Bronchial epithelial cell (primary cell): ENCODE results near the gene FANCC. TPM values are rescaled to one million over a fixed set of nuclear protein-coding genes. Genes with fewer than 3 reads are reported as not detected.

ENCODE experiments used
- DNase-seq: peaks from one replicate; pipeline ENCODE4 v3.0.0-alpha.2; 2010; ENCODE audit warnings: low read depth
- FAIRE-seq: peaks from 2 replicates; lab custom pipeline; 2011; peaks lifted over from hg19 to GRCh38; lab: Jason Lieb, UNC
- H3K27me3 ChIP-seq: 2 replicates; pipeline ENCODE4 v1.5.1; 2011; ENCODE audit warnings: low read length; ENCODE audit not compliant: control insufficient read depth, insufficient read depth
- H3K36me3 ChIP-seq: 2 replicates; pipeline ENCODE4 v1.5.1; 2011; ENCODE audit warnings: low read length; ENCODE audit not compliant: control insufficient read depth, insufficient read depth
- H3K4me3 ChIP-seq: 2 replicates; pipeline ENCODE4 v1.5.1; 2011; ENCODE audit warnings: mild to moderate bottlenecking, low read depth, low read length, control low read depth
- CTCF ChIP-seq: IDR thresholded peaks from 2 replicates; pipeline ENCODE4 v1.5.1; 2011; ENCODE audit warnings: mild to moderate bottlenecking, moderate library complexity, low read length, control low read depth, inconsistent platforms; ENCODE audit not compliant: insufficient read depth, severe bottlenecking
- total RNA-seq: library from RNA; depleted of rRNA; stranded (reverse); fragments of >200 nt; gene quantifications from 2 replicates; pipeline ENCODE4 v1.2.1, GENCODE V29; 2014

Gene FANCC
- total RNA-seq, 1 donor from 2014 or later: 3.4 TPM

DNA sequence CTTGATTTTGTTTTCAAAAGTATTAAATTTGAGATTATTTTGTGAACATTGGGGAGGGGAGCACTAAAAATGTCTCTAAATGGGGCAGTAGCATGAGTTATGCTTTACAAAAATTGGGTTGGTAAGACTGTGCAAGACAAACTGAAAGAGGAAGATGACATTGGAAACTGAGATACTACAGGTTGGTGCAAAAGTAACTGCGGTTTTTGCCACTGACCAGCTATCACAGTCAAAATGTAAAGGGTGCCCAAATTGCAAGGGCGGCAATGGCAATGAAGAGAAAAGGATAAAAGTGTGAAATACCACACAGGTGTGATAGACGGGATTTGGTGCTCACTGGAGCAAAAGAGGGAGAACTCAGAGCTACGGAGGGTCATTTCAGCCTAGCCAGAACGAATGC, 124.0 kb downstream of the FANCC start:
- FAIRE-seq (no peak), DNase-seq (no peak)
- no peak for TF ChIP-seq CTCF
- Histone ChIP-seq H3K27me3 (no peaks in the 10 kb centered on the region), H3K4me3 (no peak overlapping the region), H3K36me3 (no peaks in the 10 kb centered on the region)

GRCh38 chr9:95193067-95193466, 124.4 kb downstream of the FANCC start:
- TF ChIP-seq CTCF: peak; percentile 5
- Histone ChIP-seq H3K4me3 (no peak overlapping the region), H3K27me3 (no peaks in the 10 kb centered on the region), H3K36me3 (no peaks in the 10 kb centered on the region)
- FAIRE-seq: no peak
- no peak for DNase-seq

DNA sequence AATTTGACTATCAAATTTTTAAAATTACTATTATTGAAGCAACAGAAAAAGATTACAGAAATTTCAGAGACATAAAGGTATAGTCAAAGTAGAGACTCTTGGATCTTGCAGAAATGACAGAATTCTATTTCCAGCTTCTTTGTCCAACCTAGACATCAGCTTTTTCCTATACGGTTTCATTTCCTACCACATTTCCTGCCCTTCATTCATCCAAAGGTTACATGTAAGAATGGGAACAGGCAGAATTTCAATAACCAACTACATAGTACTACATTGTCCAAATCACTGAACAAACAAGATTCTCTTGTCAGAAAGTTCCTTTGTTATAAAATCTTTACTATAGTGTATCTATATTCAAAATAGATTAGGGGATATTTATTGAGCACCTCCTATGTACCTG, 124.9 kb downstream of the FANCC start:
- H3K27me3 ChIP-seq: no peaks in the 10 kb centered on the region
- FAIRE-seq (no peak), DNase-seq (no peak)
- H3K36me3 ChIP-seq: no peaks in the 10 kb centered on the region
- no peak overlapping the region for H3K4me3 ChIP-seq
- no peak for TF ChIP-seq CTCF

GRCh38 chr9:95190413-95190812, 127.1 kb downstream of the FANCC start:
- no peak for FAIRE-seq
- Histone ChIP-seq H3K27me3 (no peaks in the 10 kb centered on the region), H3K4me3 (no peak overlapping the region), H3K36me3 (no peaks in the 10 kb centered on the region)
- TF ChIP-seq CTCF: no peak
- DNase-seq: peak; percentile 22

DNA sequence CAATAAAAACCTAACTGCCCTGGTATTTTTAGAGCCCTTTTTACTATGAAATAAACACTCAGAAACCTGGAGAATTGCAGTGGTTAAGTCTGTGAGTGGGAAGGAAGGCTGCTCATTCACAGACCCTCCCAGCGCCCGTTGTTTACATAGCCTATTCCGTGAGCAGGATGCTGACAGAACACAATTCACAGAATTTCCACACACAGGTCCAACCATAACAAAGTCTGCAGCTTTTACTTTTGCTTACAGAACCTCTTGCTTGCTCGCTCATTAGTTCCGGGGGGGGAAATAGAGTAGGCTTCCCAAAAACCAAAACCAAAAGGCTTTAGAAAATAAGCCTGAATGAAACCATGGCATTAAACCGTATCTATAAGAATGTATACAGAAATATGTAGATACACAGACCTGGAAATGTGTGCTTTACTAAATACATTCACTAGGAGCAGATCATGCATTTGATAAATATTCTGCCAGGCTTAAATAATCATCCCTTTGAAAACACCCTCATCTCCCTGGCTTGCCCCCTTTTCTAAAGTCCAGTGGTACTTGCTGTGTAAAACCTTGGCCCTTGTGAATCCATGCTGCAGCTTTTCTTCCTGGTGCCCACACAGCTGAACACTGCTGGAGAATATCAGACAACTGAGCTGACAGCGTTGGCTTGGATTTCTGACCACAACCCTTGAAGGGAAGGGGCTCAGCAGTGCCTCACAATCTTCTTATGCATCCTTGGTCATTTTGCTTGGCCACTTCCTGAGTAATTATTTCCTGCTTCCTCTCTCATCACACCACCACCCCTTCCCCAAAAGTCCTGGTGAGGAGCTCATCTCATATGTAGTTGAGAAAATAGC, 128.0 kb downstream of the FANCC start:
- Histone ChIP-seq H3K36me3 (no peaks in the 10 kb centered on the region), H3K27me3 (no peaks in the 10 kb centered on the region), H3K4me3 (no peak overlapping the region)
- no peak for TF ChIP-seq CTCF
- DNase-seq: no peak
- no peak for FAIRE-seq
